GM19438 (cell line): ENCODE results near the gene PLA2R1.

Experiments used
- ATAC-seq: cut with Tn5 transposase; IDR thresholded peaks from one replicate; pipeline ENCODE4 v1.9.1; 2021; ENCODE audit warnings: low read depth; ENCODE audit not compliant: unreplicated experiment

Gene PLA2R1

DNA sequence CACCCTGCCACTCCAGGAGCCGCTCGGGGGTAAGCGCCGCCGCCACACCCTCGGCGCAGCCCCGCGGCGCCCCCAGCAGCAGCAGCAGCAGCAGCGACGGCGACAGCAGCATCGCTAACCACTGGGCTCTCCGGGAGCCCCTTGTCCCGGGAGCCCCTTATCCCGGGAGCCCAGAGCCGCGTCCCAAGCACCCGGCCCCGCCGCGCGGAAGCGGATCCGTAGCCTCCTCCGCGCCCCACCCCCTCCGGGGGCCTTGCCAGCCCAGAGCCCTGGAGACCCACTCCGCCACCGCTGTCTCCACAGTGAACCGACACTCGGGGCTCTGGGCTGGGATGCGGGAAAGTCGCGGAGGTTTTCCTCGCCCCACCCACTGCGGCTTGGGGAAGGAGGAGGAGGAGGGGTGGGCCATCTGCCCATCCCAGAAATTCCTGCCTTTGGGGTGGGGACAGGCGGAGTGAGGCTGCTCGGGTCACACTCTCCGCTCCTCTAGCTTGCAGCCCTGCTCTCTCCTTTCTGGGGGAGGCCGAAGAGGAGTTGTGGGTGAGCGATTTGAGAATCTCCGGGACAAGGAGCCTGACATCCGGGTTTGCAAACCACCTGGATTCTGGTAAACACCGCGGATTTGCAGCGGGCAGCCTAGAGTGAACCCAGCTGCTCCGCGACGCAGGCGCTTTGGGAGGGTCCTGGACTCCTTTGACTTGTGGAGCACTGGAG is at the start of gene PLA2R1:
Gene PLA2R1, minus strand, starts transcription at position 324 of the 714 bp plus-strand sequence. Its CDS starts 212 bp downstream, at position 112.
- no peak for ATAC-seq

DNA sequence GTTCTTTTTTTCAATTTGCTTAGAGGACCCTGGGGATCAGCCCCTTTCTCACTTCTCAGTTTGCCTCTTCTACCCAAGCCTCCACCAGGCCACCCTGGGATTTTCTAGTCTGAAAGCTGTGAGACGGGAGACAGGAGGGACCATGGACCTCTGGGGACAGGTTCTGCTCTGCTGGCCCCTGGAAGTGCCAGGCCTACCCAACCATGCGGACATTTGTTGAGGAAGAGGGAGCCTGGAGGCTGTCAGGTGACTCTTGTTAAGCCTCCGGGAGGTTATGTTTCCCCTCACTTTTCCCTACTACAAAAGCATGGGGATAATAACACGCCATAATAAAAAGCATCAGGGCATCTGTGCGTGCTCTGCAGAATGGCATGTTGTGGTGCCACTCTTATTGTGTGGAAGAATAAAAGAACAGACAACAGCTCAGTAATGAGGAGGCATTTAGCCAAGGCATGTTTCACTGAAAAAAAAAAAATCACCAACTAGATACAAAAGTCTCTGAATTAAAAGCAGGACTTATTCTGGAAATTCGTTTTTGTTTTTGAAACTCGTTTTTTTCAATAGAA is 48.3 kb upstream of the PLA2R1 start:
- ATAC-seq, result no peak

DNA sequence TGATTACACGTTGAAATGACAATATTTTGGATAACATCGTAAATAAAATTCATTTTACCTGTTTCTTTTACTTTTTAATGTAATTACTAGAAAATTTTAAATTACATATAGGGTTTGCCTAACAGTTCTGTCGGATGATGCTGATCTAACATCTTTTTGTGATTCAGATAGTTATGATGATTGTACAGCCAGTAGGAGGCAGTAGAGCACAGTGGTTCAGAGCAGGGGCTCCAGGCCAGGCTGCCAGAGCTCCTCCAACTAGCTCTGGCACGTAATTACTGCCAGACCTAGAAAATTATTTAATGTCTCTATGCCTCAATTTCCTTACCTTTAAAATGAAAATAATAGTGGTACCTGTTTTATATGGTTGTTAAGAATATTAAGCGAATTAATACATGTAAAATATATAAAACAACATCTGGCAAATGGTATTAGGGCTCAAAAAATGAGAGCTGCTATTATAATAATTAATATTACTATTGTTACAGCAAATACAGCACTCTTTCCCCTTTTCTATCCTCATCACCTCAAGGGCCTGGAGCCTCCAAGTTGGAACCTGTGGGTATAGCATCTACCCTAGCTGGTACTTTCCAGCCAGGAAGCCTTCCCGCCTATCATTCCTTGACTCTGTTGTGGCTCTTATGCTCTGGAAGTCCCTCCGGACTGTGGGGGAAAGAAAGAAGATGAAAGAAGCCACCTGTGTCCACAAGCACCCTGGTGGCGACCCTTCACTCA is 47.7 kb upstream of the PLA2R1 start:
- ATAC-seq, result peak; percentile 74

DNA sequence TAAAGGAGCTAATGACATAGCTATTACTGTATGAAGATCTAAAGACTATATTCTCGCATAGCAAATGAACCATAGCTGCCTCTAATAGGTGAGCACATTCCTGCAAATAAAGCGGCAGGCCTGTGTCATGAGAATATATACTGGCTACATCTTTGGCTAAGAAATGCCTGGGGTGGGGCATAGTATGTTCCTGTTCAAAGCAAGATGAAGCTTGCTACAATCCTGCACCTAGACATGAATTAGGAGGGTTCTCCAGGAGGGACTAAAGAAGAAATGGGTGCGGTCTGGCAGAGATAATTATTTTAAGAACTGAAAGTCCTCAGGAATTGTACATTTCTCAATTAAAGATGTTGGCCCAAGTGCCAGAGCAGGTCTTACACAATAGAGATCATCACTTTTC is 46.8 kb upstream of the PLA2R1 start:
- ATAC-seq, result no peak

DNA sequence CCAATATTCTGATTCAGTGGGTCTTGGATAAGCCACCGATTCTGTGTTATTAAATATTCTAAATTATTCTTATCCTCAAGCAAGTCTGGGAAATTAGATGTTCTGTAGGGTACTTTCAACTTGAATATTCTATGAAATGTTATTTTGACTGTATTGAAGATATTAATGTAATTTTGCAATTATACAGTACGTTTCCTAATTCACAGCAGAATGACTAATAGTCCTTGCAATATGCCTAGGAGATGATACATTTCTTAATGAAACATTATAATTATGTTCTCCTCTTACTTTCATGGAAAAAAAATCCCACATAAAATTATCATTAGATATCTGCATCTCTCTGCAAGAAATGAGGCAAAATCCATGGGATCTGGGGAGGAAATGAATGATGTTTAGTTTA is 46.2 kb upstream of the PLA2R1 start:
- no peak for ATAC-seq

DNA sequence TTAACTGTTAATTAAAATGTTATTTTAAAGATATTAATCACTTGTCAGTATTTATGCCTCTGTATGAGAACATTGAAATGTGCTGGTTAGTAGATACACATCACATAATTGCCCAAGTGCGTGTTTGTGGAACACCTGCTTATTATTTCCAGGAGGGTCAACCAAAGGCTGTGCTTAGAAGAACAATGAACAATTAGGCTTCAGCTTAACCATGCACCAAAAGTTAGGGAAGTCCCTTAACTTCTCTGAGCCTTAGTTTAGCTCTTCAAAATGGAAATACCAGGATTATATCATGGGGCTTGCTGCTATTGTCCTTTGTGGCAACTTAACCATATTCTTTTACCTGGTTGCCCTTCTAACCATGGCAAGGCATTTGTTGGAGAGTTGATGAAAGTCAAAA is 43.0 kb upstream of the PLA2R1 start:
- ATAC-seq, result no peak

DNA sequence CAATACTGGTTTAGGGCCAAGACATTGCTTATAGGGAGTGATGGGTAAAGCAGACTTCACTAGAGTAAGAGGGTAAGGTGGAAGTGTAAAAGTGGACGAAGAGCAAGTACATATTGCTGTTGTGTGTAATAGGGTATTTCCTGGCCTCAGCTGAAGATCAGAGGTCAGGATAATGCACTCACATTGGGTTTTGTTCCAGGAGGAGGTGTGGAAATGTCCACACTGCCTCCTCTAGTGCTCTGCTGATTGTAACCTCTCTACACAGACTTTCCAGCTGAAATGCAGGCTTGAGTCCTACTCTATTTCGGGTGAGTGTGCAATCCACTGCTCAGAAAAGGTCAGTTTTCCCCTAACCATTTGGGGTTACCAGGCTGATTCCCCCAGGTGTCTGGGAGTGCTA is 41.7 kb upstream of the PLA2R1 start:
- no peak for ATAC-seq

DNA sequence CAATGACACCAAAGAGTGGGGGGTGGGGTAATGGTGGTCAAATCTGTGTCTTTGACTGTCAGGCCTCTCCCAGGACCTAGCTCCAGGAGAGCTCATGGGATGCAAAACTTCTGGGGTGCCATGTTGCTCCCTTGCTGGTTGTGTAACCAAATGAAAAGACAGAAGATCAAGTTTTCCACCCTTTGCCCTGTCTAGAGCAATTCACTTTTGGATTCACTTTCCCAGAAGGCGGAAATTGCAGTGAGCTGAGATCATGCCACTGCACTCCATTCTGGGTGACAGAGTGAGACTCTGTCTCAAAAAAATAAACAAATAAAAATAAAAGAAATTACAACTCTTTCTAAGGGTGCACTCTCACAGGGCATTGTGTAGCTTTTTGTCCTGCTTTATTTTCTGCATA is 34.9 kb upstream of the PLA2R1 start:
- ATAC-seq, result no peak

DNA sequence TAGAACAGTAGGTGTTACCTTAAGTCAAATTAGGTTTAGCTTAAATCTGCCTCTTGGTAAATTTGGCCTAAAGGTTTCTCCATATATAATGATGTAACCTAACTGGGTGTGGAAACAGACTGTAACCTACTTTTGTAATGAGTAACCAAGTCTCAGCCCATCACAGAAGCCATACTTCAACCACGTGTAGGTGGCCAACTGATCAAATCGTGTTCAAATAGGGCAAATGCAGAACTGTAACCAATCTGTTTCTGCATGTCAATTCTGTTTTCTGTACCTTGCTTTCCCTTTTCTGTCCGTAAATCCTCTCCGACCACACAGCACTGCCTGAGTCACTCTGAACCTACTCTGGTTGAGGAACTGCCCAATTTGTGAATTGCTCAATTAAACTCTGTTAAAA is 34.0 kb upstream of the PLA2R1 start:
- no peak for ATAC-seq

DNA sequence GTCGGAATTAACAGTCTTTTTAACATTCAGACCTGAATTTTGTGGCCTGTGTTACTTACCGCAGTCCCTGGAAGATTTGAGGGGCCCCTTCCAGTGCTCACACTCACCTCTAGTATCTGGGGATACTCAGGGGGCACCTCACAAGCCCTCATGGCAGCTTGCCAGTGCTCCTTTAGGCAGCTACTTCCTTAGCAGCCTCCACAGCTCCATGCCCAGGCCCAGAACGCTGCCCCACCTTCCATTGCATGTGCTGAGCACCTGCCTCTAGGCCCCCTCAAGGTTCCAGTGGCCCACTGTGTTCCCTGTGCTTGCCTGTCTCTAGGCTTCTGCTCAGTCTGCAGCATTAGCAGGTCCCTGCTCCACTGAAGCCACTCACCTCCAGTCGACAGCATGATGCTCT is 30.0 kb upstream of the PLA2R1 start:
- ATAC-seq, result no peak

DNA sequence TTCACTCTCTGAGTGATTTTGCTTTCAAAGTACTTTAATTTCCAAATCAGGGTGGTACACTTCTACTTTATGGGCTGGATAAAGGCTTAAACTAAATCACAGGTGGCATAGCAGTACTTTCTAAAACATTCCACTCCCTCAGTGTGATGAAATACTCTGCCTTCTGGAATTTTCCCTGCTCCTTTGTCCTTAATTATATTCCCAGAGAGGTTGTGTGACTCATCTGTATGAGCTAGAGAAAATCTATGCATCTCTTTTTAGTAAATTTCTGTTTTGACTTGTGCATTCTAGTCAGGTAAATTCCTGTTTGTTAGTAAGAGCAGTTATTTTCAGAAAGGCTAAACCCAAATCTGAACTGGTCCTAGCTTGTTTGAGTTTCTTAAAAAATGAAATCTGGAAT is 29.0 kb upstream of the PLA2R1 start:
- ATAC-seq, result no peak

DNA sequence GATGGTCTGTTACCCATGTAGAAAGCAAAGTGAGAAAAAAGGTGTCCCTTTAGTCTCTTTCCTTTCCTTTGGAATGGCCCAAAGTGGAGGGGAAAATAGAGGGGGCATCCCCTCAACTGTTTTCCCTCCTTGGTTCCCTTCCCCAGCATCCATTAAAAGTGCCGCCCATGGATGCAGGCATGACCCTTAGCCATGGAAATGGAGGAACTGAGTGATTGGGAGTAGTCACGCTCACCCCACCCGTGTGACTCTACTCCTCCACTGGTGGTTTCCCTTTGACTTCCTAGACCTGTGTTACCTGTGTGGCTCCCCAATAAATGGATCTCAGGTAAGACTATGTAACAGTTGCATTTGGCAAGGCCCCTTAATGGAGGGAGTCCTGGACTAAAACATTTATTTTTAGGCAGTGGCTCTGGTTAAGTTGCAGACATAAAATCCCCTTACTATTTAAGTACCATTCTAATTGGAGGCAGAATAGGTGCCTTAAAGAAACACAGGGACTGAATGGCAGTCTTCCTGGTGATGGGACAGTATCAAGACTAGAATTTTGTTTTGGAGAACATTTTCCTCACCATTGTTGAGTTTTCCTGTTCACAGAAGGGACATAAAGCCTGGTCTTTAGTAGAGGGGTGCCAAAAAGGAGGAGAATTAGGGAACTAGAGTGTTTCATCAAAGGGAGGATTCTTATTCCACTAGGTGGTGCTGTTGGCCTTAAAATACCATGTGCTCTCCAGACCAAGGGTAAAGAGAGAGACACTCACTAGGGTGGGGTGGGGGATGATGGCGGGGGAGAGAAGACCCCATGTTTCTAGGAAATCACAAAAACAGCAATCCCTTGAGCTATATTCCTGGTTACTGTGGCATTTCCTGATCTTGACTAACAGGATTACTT is 25.7 kb upstream of the PLA2R1 start:
- no peak for ATAC-seq

DNA sequence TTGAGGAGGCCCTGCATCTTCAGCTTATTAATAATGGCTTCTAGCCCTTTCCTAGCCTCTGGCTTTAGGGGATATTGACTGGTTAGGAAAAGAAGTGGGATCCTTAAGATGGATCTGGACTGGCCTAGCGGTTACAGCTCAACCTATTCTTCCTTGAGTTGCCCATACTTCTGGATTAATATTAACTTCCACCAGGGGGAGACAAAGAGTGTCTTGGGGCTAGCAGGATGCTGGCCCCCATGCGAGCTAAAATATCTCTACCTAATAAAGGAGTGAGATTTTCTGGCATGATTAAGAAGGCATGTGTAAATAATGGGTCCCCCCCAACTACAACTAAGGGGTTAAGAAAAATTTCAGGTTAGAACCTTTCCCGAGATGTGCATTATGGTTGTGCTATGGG is 23.2 kb upstream of the PLA2R1 start:
- no peak for ATAC-seq

DNA sequence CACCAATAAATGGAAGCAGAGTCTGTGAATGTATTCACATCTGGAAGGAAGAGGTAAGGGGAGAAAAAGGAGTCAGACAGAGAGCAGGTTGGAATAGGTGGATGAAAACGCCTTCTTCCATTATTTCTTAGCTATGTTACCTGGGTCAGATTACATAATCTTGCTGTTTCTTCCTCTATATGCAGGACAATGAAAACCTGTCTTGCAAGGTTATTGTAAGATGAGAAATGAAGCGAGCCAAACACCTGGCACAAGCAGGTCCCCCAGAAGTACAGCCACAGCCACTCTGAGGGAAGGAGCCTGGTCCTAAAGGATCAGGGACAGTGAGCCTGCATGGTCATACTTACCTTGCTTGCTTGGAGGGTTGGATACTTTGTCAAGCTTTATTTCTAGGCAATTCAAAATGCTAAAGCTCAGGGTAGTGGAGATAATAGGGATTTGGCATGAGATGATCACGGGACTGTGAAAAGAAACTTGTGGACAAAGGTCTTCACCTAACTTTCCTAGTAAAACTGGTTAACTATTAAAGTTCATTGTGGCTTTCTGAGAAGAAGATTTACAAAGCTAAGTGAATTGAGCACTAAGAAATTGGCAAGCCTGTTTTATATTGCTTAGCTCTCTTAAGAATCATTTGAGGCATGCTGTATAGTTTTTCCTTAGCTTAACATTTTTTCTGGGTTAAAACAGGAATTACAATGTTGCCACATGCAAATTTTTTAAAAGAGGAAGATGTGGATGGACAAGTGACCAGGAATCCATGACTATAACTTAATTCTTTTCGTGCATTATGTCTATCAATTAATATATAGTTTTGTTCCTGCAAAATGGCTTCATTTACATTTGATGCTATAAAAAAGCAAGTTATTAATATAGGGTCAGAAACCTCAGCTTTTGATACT is 15.7 kb upstream of the PLA2R1 start:
- no peak for ATAC-seq

DNA sequence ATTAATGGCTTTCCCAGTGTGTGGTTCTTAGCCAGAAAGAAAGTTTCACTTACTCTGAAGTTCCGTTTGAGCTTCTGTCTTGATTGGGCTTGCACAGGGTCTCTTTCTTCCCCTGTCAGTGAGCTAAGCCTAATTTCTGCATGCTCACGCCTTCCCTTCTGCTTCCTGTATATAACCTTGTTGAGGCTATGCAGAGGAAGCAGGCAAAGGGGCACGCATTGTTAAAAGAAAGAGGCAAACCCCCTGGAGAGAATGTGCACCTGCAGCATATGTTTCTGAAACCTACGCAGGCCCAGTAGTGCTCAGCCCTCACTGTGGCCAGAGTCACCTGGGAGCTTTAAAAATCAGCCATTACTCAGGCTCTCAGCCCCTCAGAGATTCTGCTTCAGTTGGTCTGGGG is 14.5 kb upstream of the PLA2R1 start:
- ATAC-seq, result peak; percentile 87

DNA sequence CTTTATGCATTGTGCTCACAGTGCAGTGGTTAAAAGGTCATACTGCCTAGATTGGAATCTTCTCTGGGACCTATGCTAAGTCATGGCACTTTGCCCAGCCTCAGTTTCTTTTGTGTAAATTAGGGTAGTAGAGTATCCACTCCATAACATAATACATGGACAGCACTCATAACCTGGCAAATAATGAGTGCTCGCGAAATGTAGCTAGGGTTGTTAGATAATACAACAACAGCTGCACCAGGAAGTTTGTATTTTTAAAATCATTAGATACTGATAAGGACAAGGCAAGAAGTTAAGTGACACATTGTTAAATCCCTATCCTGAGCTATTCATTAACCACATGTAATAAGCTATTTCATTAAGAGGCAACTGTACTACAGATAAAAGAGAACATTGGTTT is 13.8 kb upstream of the PLA2R1 start:
- ATAC-seq, result no peak

DNA sequence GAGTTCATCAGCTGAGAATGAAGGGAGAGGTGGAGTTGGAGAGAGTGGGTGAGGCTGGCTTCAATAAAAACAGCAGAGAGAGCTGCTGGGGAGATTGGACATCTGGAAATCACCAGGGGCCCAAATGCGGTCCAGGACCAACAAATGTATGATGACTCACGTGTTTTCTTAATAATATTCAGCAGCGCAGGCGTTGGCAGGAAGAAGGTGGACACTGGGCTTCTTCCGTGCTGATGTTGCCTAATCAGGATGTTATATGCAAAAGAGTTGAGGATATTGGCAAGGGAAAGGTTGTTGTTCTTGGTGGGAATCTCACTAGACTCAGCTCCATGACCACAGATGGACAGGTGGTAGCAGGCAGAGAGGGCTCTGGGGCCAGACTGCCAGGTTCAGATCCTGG is 12.8 kb upstream of the PLA2R1 start:
- ATAC-seq, result no peak

DNA sequence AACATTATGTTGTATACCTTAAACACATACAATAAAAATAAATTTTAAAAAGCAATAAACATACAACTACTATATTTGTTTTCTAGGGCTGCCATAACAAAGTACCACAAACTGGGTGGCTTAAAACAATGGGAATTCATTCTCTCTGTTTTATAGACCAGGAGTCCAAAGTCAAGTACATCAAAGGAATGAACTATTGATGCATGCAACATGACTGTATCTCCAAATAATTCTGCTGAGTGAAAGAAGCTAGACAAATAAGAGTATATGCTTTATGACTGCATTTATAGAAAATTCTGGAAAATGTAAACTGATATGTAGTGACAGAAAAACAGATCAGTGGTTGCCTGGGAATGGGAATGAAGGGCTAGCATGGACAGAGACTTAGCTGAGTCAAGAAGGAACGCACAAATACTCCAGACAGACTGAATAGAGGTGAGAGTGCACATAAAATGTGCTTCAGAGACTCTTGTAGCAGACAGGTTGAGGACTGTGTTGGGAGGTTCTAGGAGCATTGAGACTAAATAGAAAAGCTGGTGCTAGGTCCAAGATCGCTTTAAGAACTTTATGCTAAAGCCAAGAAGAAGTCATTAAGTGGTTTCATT is 11.0 kb upstream of the PLA2R1 start:
- ATAC-seq, result no peak

DNA sequence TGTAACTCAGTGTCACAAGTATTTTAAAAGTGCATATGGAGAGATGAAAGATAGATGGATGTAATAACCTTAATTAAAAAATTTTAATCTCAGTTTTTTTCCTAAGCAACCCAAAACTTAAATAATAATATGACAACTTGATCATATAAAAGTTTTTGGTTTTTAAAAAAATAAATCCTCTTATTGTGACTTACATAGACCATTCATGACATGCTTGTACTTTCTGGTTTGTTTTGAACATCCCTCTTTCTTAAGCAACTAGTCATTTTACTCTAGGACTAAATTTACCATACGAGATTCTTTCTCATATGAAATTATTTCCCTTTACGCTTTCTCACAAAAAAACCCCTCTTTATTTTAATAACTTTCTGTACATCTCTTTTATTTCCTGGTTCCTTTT is 6.5 kb upstream of the PLA2R1 start:
- no peak for ATAC-seq

DNA sequence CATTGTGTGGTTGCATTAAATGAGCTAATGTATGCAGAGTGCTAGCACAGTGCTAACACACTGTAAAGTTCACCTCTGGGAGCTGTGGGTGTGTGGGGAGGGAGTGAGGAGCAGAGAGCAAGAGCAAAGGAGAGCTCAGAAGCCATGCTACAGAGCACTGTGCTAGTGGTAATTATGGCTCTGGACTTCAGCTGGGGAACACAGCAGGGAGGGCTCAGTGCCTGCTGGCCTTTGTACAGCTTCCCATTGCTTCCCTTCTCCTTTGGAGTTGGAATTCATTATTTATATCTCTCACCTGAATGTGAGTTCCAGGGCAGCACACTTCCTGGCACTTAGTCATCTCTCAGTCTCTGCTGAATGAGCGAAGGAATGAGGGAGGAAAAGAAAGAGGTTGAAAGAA is 2.5 kb upstream of the PLA2R1 start:
- ATAC-seq, result no peak
